ENCODE measurements around the gene F11.

F11 gene

GRCh38 chr4:186330368-186330767 is 64.4 kb downstream of the F11 start:
- TF ChIP-seq, protein P1, sequence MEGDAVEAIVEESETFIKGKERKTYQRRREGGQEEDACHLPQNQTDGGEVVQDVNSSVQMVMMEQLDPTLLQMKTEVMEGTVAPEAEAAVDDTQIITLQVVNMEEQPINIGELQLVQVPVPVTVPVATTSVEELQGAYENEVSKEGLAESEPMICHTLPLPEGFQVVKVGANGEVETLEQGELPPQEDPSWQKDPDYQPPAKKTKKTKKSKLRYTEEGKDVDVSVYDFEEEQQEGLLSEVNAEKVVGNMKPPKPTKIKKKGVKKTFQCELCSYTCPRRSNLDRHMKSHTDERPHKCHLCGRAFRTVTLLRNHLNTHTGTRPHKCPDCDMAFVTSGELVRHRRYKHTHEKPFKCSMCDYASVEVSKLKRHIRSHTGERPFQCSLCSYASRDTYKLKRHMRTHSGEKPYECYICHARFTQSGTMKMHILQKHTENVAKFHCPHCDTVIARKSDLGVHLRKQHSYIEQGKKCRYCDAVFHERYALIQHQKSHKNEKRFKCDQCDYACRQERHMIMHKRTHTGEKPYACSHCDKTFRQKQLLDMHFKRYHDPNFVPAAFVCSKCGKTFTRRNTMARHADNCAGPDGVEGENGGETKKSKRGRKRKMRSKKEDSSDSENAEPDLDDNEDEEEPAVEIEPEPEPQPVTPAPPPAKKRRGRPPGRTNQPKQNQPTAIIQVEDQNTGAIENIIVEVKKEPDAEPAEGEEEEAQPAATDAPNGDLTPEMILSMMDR (IDR thresholded peaks at IDR 0.05), result no peak
- Histone ChIP-seq H3K4me1 (ENCODE audit: control insufficient read depth in 1 of 2, insufficient read depth in 1 of 2, low read depth in 1 of 2, low read length in 1 of 2) (no peaks in the 10 kb centered on the region), H3K27me3 (no peaks in the 10 kb centered on the region), H3K9me3 (no peaks in the 10 kb centered on the region), H3K27ac (no peak overlapping the region), H3K36me3 (no peaks in the 10 kb centered on the region), H3K4me3 (ENCODE audit: low read depth in 1 of 2, low read length in 1 of 2) (no peak overlapping the region)

- TF ChIP-seq, protein P1 (IDR thresholded peaks at IDR 0.05), result no peak
- H3K27ac ChIP-seq, result no peak overlapping the region
- no peaks in the 10 kb centered on the region for H3K36me3 ChIP-seq
- H3K9me3 ChIP-seq, result no peaks in the 10 kb centered on the region
- no peaks in the 10 kb centered on the region for H3K27me3 ChIP-seq
- no peak overlapping the region for H3K4me3 ChIP-seq (ENCODE audit: low read depth in 1 of 2, low read length in 1 of 2)
- no peaks in the 10 kb centered on the region for H3K4me1 ChIP-seq (ENCODE audit: control insufficient read depth in 1 of 2, insufficient read depth in 1 of 2, low read depth in 1 of 2, low read length in 1 of 2)
Observed at GRCh38 chr4:186335793-186336192, 69.8 kb downstream of the F11 start.

Measured in neutrophil (primary cell).